WERI-Rb-1 (cell line): ENCODE data around the gene ADGRG6.
A peak's percentile ranks its signal among the peaks of the same experiment; 100 is the strongest.

Experiments used
- DNase-seq: peaks from one replicate; pipeline ENCODE4 v3.0.0-alpha.2; 2020
- H3K27ac ChIP-seq: fragments of 250-450 bp; sonication (Bioruptor Pico); 2 replicates; pipeline ENCODE4 v1.5.1; 2020; ENCODE audit warnings: mild to moderate bottlenecking, moderate library complexity
- H3K27me3 ChIP-seq: fragments of 250-450 bp; sonication (Bioruptor Pico); 2 replicates; pipeline ENCODE4 v1.5.1; 2021; ENCODE audit warnings: mild to moderate bottlenecking, low read depth, moderate library complexity; ENCODE audit not compliant: insufficient read depth, severe bottlenecking
- H3K36me3 ChIP-seq: fragments of 250-450 bp; sonication (Bioruptor Pico); 2 replicates; pipeline ENCODE4 v1.5.1; 2020; ENCODE audit warnings: mild to moderate bottlenecking, moderate library complexity
- H3K4me3 ChIP-seq: 2 replicates; pipeline ENCODE4 v1.5.1; 2011; ENCODE audit warnings: low read depth, mild to moderate bottlenecking, control low read depth, low read length
- H3K9me3 ChIP-seq: fragments of 250-450 bp; sonication (Bioruptor Pico); 2 replicates; pipeline ENCODE4 v1.5.1; 2021; ENCODE audit warnings: mild to moderate bottlenecking, moderate library complexity; ENCODE audit not compliant: severe bottlenecking
- TF ChIP-seq, protein P1 (sequence below): IDR thresholded peaks from 2 replicates; pipeline ENCODE4 v1.5.1; 2011; ENCODE audit warnings: low read depth, mild to moderate bottlenecking, control low read depth, inconsistent platforms, low read length

Gene ADGRG6

GRCh38 chr6:142301651-142302391 lies at the start of gene ADGRG6:
Gene ADGRG6, plus strand, starts transcription at chr6:142302007. Its CDS starts 323 bp downstream, at chr6:142302330.
- no peak within 1 kb of the TSS for H3K27ac ChIP-seq
- TF ChIP-seq, protein P1, sequence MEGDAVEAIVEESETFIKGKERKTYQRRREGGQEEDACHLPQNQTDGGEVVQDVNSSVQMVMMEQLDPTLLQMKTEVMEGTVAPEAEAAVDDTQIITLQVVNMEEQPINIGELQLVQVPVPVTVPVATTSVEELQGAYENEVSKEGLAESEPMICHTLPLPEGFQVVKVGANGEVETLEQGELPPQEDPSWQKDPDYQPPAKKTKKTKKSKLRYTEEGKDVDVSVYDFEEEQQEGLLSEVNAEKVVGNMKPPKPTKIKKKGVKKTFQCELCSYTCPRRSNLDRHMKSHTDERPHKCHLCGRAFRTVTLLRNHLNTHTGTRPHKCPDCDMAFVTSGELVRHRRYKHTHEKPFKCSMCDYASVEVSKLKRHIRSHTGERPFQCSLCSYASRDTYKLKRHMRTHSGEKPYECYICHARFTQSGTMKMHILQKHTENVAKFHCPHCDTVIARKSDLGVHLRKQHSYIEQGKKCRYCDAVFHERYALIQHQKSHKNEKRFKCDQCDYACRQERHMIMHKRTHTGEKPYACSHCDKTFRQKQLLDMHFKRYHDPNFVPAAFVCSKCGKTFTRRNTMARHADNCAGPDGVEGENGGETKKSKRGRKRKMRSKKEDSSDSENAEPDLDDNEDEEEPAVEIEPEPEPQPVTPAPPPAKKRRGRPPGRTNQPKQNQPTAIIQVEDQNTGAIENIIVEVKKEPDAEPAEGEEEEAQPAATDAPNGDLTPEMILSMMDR = peak; percentile 40
- peak within 1 kb of the TSS; percentile 62 for H3K4me3 ChIP-seq
- H3K36me3 ChIP-seq = no peaks in the 10 kb centered on the region
- no peaks in the 10 kb centered on the region for H3K9me3 ChIP-seq
- DNase-seq = peak; percentile 58
- peaks cover 12% of the 10 kb centered on the region for H3K27me3 ChIP-seq

GRCh38 chr6:142254513-142254912 lies 47.3 kb upstream of the ADGRG6 start:
- TF ChIP-seq, protein P1 = no peak
- no peak overlapping the region for H3K4me3 ChIP-seq
- no peaks in the 10 kb centered on the region for H3K36me3 ChIP-seq
- H3K27me3 ChIP-seq = no peaks in the 10 kb centered on the region
- H3K27ac ChIP-seq = no peak overlapping the region
- H3K9me3 ChIP-seq = no peaks in the 10 kb centered on the region
- DNase-seq = no peak

DNA sequence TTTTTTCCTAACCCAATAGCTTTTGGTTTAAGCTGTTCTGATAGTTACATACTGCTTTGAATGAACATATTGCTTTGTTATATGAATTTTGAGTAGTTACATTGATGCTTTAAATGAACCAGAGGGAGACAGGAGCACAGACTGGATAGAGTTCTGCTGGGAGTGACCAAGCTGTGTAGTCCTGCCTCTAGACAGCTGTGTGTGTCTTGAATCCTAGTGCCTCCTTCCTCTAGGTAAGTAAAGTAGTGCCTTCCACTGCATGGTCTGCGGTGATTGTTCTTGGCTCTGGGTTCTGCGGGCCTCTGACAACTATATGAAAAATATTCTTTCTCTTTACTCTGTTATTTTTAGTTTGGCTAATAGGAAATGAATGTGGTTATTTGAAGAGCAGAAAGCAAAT lies 46.0 kb upstream of the ADGRG6 start:
- Histone ChIP-seq H3K9me3 (no peaks in the 10 kb centered on the region), H3K27ac (no peak overlapping the region), H3K4me3 (no peak overlapping the region), H3K36me3 (no peaks in the 10 kb centered on the region), H3K27me3 (no peaks in the 10 kb centered on the region)
- TF ChIP-seq, protein P1 = no peak
- no peak for DNase-seq

GRCh38 chr6:142258305-142258704 lies 43.5 kb upstream of the ADGRG6 start:
- TF ChIP-seq, protein P1 = no peak
- H3K27me3 ChIP-seq = no peaks in the 10 kb centered on the region
- H3K27ac ChIP-seq = no peak overlapping the region
- no peaks in the 10 kb centered on the region for H3K9me3 ChIP-seq
- no peaks in the 10 kb centered on the region for H3K36me3 ChIP-seq
- no peak overlapping the region for H3K4me3 ChIP-seq
- DNase-seq = no peak

DNA sequence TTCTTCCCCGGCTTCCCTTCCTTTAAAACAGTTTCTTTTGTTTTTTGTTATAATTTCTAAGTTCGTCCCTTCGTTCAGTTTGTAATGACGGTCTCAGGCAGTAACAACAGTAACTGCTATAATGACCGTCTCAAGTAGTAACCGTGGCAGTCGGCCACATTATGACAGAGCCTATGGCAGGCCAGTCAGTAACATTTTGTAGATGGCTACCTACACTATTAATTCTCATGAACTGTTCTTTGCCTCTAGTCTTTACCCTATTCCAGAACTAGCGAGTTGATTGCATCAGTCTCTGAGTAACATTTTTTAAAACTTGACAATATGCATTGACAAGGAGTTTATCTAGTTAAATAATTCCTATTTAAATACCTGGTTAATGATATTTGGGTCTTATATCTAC lies 43.0 kb upstream of the ADGRG6 start:
- no peak for DNase-seq
- Histone ChIP-seq H3K27ac (no peak overlapping the region), H3K27me3 (no peaks in the 10 kb centered on the region), H3K4me3 (no peak overlapping the region), H3K9me3 (no peaks in the 10 kb centered on the region), H3K36me3 (no peaks in the 10 kb centered on the region)
- TF ChIP-seq, protein P1 = no peak

DNA sequence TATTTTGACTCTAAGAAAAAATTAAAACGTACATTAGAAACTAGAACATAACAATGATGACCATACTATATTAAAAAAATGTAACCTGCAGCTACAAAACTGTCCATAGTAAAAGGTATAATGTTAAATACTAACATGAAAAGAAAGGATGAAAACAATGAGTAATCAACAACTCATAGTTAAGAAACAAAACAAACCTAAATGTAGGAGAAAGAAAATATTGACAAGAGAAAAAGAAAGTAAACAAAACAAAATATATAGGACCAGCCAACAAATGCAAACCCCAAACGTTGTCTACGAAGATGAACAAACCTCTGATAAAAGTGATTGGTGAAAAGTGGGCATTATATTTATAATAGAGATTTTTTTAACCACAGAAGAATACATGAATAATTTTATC lies 41.1 kb upstream of the ADGRG6 start:
- H3K27me3 ChIP-seq = no peaks in the 10 kb centered on the region
- TF ChIP-seq, protein P1 = no peak

More for the DNA sequence above, 41.1 kb upstream of the ADGRG6 start:
- Histone ChIP-seq H3K9me3 (no peaks in the 10 kb centered on the region), H3K27ac (no peak overlapping the region), H3K36me3 (no peaks in the 10 kb centered on the region), H3K4me3 (no peak overlapping the region)
- no peak for DNase-seq
